Lower leg skin (tissue), 4 donors: ENCODE data around the gene TKT. TPM values are rescaled to one million over a fixed set of nuclear protein-coding genes. Genes with fewer than 3 reads are reported as not detected.

Source experiments
- DNase-seq, 2 donors: peaks; one replicate each; pipeline ENCODE4 v3.0.0-alpha.2; 2019; ENCODE audit warnings: low spot score in 2 of 2
- H3K4me3 ChIP-seq: fragments of 200-600 bp; sonication (generic); 2 replicates; pipeline ENCODE4 v1.5.1; 2017; ENCODE audit warnings: mild to moderate bottlenecking, low read depth; ENCODE audit not compliant: poor library complexity, severe bottlenecking
- POLR2A ChIP-seq, 2 donors: fragments of 450-650 bp; IDR thresholded peaks; one replicate each; pipeline ENCODE4 v1.6.1; 2016 to 2017; ENCODE audit warnings: antibody characterized with exemption in 2 of 2, mild to moderate bottlenecking in 1 of 2, moderate library complexity in 1 of 2
- WGBS, 2 donors: methylation state at CpG; one replicate each; pipeline ENCODE4 v1.1.5; 2018; 5-methylcytosine and 5-hydroxymethylcytosine counted together
- intact Hi-C: fragments of 100-400 bp; cut with DNase I; formaldehyde crosslinking; loops from one replicate; pipeline ENCODE4 v1.15.0; 2023; ENCODE audit warnings: low total_unique reads
- total RNA-seq, 4 donors: library from RNA; depleted of rRNA; stranded (reverse); fragments of >200 nt; gene quantifications; one replicate each; pipeline ENCODE4 v1.1.0, GENCODE V29; 2016
- TF ChIP-seq, protein P1 (sequence below), 3 donors: fragments of 450-650 bp; IDR thresholded peaks; one replicate each; pipeline ENCODE4 v1.5.1; 2016; ENCODE audit warnings: antibody characterized with exemption in 3 of 3, mild to moderate bottlenecking in 3 of 3, moderate library complexity in 2 of 3

The TKT gene
- total RNA-seq, 4 donors from 2014 or later = 98.1 to 195 (median 154) TPM

DNA sequence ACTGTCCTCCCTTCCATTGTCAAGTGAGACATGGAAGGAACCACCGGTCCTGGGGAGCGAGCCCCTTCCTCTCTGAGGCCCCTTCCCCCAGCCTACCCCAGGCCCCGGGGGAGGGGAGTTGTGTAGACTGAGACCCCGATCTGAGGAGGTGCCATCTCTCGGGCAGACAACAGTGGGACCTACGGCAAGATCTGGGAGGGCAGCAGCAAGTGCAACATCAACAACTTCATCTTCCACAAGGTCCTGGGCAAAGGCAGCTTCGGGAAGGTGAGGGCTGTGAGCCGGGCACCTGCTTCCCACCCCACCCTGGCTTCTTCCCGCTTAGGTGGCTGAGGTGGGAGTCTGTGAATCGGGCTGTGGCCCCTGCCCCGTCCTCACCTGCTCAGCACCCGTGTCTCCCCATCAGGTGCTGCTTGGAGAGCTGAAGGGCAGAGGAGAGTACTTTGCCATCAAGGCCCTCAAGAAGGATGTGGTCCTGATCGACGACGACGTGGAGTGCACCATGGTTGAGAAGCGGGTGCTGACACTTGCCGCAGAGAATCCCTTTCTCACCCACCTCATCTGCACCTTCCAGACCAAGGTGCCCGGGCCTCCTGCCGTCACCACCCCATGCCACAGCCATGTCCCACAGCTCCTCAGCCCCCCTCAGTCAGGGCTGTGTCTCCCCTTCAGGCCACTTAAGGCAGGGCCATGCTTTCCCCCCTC, 69.9 kb downstream of the TKT start:
- 92% methylated on average over 17 to 20 of the region's 20 CpGs for WGBS, 2 donors
- no peak overlapping the region for H3K4me3 ChIP-seq
- DNase-seq = no peak
- no peak for TF ChIP-seq POLR2A (IDR thresholded peaks at IDR 0.05)
- TF ChIP-seq, protein P1, sequence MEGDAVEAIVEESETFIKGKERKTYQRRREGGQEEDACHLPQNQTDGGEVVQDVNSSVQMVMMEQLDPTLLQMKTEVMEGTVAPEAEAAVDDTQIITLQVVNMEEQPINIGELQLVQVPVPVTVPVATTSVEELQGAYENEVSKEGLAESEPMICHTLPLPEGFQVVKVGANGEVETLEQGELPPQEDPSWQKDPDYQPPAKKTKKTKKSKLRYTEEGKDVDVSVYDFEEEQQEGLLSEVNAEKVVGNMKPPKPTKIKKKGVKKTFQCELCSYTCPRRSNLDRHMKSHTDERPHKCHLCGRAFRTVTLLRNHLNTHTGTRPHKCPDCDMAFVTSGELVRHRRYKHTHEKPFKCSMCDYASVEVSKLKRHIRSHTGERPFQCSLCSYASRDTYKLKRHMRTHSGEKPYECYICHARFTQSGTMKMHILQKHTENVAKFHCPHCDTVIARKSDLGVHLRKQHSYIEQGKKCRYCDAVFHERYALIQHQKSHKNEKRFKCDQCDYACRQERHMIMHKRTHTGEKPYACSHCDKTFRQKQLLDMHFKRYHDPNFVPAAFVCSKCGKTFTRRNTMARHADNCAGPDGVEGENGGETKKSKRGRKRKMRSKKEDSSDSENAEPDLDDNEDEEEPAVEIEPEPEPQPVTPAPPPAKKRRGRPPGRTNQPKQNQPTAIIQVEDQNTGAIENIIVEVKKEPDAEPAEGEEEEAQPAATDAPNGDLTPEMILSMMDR (IDR thresholded peaks at IDR 0.05) = no peak
- intact Hi-C loops = no loop called here

GRCh38 chr3:53184701-53185100, 71.1 kb downstream of the TKT start:
- intact Hi-C loops = no loop called here
- TF ChIP-seq, protein P1 (IDR thresholded peaks at IDR 0.05) = no peak
- no peak for TF ChIP-seq POLR2A (IDR thresholded peaks at IDR 0.05)
- no peak overlapping the region for H3K4me3 ChIP-seq
- DNase-seq = no peak
- WGBS, 2 donors = 90 to 92% methylated on average over 7 of the region's 7 CpGs

DNA sequence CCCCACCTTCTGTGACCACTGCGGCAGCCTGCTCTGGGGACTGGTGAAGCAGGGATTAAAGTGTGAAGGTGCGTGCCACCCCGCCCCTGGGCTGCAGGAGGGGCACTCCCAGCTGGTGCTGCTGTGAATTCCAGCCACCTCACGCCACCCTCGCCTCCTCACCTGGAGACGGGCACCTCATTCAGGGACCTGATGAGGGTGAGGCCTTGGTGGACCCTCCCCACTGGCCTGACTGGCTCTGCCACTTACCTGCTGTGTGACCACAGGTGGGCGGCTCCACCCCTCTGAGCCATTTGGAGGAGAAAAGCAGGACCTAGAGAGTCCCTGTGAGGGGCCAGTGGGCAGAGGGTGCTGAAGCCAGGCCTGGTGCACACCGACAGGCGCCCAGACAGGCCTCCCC, 72.3 kb downstream of the TKT start:
- WGBS, 2 donors = 92 to 93% methylated on average over 6 to 9 of the region's 9 CpGs
- intact Hi-C loops = no loop called here
- TF ChIP-seq POLR2A (IDR thresholded peaks at IDR 0.05) = no peak
- TF ChIP-seq, protein P1 (IDR thresholded peaks at IDR 0.05) = no peak
- DNase-seq = no peak
- H3K4me3 ChIP-seq = no peak overlapping the region

DNA sequence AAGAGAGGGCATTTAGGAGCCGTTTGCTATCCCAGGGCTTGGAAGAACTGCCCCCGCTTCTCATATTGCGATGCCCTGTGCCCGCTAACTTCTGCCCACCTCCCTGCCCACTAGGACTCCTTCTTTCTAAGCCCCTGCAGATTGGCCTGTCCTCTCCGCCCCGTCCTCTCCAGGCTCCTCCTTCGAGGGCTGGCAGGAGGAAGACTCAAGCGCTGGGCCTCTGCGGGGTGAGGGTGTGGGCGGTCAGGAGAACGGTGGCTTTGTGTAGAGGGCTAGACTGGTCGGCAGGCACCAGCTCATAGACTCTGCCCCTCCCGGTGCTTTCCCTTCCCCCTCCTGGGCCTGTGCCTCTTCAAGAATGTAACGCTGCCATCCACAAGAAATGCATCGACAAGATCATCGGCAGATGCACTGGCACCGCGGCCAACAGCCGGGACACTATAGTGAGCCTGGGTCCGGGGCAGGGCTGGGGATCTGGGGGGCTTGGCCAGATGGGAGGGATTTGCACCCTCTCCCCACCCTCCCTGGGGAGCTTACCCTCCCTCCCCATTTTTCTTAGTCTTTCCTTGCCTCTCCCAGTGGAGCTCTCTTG, 73.0 kb downstream of the TKT start:
- H3K4me3 ChIP-seq = no peak overlapping the region
- 85 to 91% methylated on average over 17 to 20 of the region's 20 CpGs for WGBS, 2 donors
- TF ChIP-seq POLR2A (IDR thresholded peaks at IDR 0.05) = no peak
- TF ChIP-seq, protein P1 (IDR thresholded peaks at IDR 0.05) = no peak
- intact Hi-C loops = no loop called here
- no peak for DNase-seq

- DNase-seq = no peak
- intact Hi-C loops = no loop called here
- H3K4me3 ChIP-seq = no peak overlapping the region
- 89 to 97% methylated on average over 11 of the region's 11 CpGs for WGBS, 2 donors
- TF ChIP-seq, protein P1 (IDR thresholded peaks at IDR 0.05) = no peak
- no peak for TF ChIP-seq POLR2A (IDR thresholded peaks at IDR 0.05)
Measured at GRCh38 chr3:53181528-53181927, 74.3 kb downstream of the TKT start.
